ENCODE results near the gene ACVR1.

ACVR1 gene

DNA sequence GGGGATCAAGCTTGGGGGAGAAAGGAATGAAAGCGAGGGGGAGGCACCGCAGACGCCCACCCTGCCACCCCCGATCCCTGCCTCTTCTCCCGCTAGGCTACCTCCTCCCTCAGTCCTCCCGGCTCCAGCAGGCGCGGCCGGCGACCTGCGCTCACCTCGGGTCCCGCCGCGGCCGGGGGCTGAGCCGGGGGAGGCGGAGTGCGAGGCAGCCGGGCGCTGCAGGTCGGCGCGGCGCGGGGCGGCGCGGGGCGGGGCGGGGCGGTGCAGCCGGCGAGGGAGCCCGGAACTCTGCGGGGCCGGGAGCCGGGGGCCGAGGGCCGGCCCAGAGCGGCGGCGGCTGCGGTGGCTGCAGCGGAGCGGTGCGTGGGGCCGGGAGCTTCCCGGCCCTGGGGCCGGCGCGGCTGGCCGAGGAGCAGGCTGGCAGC lies 477 bp downstream of the ACVR1 start:
- H3K36me3 ChIP-seq (ENCODE audit: control insufficient read depth, insufficient read depth, low read length), result no peaks in the 10 kb centered on the region
- H3K4me3 ChIP-seq (ENCODE audit: insufficient read depth, low read depth, low read length), result peak overlapping the region; percentile 74
- 0% methylated on average over 53 of the region's 53 CpGs for WGBS, 2 experiments
- peak overlapping the region; percentile 61 for H3K27ac ChIP-seq (ENCODE audit: insufficient read depth, low read depth, low read length, poor library complexity, severe bottlenecking)
- peaks cover 27% of the 10 kb centered on the region for H3K27me3 ChIP-seq (ENCODE audit: control insufficient read depth, insufficient read depth, low read length, poor library complexity, severe bottlenecking)
- no peaks in the 10 kb centered on the region for H3K9me3 ChIP-seq (ENCODE audit: control insufficient read depth, low read length)
- H3K4me1 ChIP-seq (ENCODE audit: control insufficient read depth, insufficient read depth, low read length), result peaks cover 6% of the 10 kb centered on the region

GRCh38 chr2:157874997-157875640 lies 1.0 kb downstream of the ACVR1 start:
- Histone ChIP-seq H3K4me3 (ENCODE audit: insufficient read depth, low read depth, low read length) (peak overlapping the region; percentile 74), H3K36me3 (ENCODE audit: control insufficient read depth, insufficient read depth, low read length) (no peaks in the 10 kb centered on the region), H3K27me3 (ENCODE audit: control insufficient read depth, insufficient read depth, low read length, poor library complexity, severe bottlenecking) (peaks cover 27% of the 10 kb centered on the region), H3K4me1 (ENCODE audit: control insufficient read depth, insufficient read depth, low read length) (peaks cover 6% of the 10 kb centered on the region), H3K9me3 (ENCODE audit: control insufficient read depth, low read length) (no peaks in the 10 kb centered on the region), H3K27ac (ENCODE audit: insufficient read depth, low read depth, low read length, poor library complexity, severe bottlenecking) (peak overlapping the region; percentile 61)
- 4 to 5% methylated on average over 17 to 19 of the region's 21 CpGs for WGBS, 2 experiments

- Histone ChIP-seq H3K4me3 (ENCODE audit: insufficient read depth, low read depth, low read length) (peak overlapping the region; percentile 74), H3K27me3 (ENCODE audit: control insufficient read depth, insufficient read depth, low read length, poor library complexity, severe bottlenecking) (peaks cover 27% of the 10 kb centered on the region), H3K27ac (ENCODE audit: insufficient read depth, low read depth, low read length, poor library complexity, severe bottlenecking) (no peak overlapping the region), H3K9me3 (ENCODE audit: control insufficient read depth, low read length) (no peaks in the 10 kb centered on the region), H3K36me3 (ENCODE audit: control insufficient read depth, insufficient read depth, low read length) (no peaks in the 10 kb centered on the region), H3K4me1 (ENCODE audit: control insufficient read depth, insufficient read depth, low read length) (peaks cover 6% of the 10 kb centered on the region)
- WGBS, 2 experiments, result 93 to 95% methylated on average over 4 of the region's 4 CpGs
Observed at GRCh38 chr2:157874348-157874747, 1.8 kb downstream of the ACVR1 start.

- H3K4me3 ChIP-seq (ENCODE audit: insufficient read depth, low read depth, low read length), result no peak overlapping the region
- WGBS, 2 experiments, result 100% methylated on average over 1 to 2 of the region's 2 CpGs
- no peaks in the 10 kb centered on the region for H3K36me3 ChIP-seq (ENCODE audit: control insufficient read depth, insufficient read depth, low read length)
Observed at GRCh38 chr2:157872791-157873190, 3.3 kb downstream of the ACVR1 start.

DNA sequence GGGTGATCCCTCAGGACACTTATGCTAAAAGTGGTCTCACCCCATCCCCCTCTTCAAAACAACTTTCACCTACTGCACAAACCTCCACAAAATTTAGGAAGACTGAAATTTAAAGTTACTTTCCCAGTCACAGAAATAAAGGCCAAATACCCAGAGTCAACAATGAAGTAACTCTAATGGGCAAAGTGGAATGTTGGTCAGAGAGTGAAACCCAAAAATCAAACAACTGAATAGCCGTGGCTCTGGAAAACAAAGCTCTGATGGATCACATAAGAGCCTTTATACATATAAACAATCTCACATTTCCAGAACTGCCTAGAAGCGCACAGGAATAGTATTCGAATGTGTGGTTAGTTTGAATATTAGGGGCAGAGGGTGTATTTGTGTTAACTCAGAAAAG lies 4.7 kb downstream of the ACVR1 start:
- WGBS, 2 experiments, result 94 to 95% methylated on average over 2 to 3 of the region's 3 CpGs

More at GRCh38 chr2:157872791-157873190, 3.3 kb downstream of the ACVR1 start:
- Histone ChIP-seq H3K4me1 (ENCODE audit: control insufficient read depth, insufficient read depth, low read length) (peaks cover 6% of the 10 kb centered on the region), H3K9me3 (ENCODE audit: control insufficient read depth, low read length) (no peaks in the 10 kb centered on the region), H3K27me3 (ENCODE audit: control insufficient read depth, insufficient read depth, low read length, poor library complexity, severe bottlenecking) (peaks cover 16% of the 10 kb centered on the region), H3K27ac (ENCODE audit: insufficient read depth, low read depth, low read length, poor library complexity, severe bottlenecking) (no peak overlapping the region)

DNA sequence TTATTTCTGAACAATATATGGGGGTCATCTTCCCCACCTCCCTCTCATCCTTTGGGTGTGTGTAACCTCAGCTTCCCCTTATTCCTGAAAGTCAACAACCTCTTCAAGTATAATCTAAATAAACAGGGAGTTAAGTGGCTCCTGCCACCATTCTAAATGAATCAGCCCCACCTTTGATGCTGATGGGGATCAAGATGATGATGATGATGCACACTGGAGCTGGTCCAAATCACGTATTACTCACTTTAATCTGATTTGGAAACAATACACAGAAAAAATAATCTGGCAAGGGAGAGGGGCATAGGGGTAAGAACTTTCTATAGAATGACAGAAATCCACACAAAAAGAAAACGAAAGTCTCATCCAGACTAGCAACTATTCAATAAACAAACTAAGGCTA lies 7.1 kb downstream of the ACVR1 start:
- Histone ChIP-seq H3K4me3 (ENCODE audit: insufficient read depth, low read depth, low read length) (no peak overlapping the region), H3K4me1 (ENCODE audit: control insufficient read depth, insufficient read depth, low read length) (peaks cover 17% of the 10 kb centered on the region), H3K27ac (ENCODE audit: insufficient read depth, low read depth, low read length, poor library complexity, severe bottlenecking) (no peak overlapping the region), H3K9me3 (ENCODE audit: control insufficient read depth, low read length) (no peaks in the 10 kb centered on the region), H3K27me3 (ENCODE audit: control insufficient read depth, insufficient read depth, low read length, poor library complexity, severe bottlenecking) (no peaks in the 10 kb centered on the region), H3K36me3 (ENCODE audit: control insufficient read depth, insufficient read depth, low read length) (no peaks in the 10 kb centered on the region)
- WGBS, 2 experiments, result 91 to 95% methylated on average over 1 to 2 of the region's 2 CpGs

More for the DNA sequence above, 4.7 kb downstream of the ACVR1 start:
- no peaks in the 10 kb centered on the region for H3K36me3 ChIP-seq (ENCODE audit: control insufficient read depth, insufficient read depth, low read length)
- no peak overlapping the region for H3K4me3 ChIP-seq (ENCODE audit: insufficient read depth, low read depth, low read length)
- no peaks in the 10 kb centered on the region for H3K9me3 ChIP-seq (ENCODE audit: control insufficient read depth, low read length)
- H3K27me3 ChIP-seq (ENCODE audit: control insufficient read depth, insufficient read depth, low read length, poor library complexity, severe bottlenecking), result peaks cover 5% of the 10 kb centered on the region
- H3K27ac ChIP-seq (ENCODE audit: insufficient read depth, low read depth, low read length, poor library complexity, severe bottlenecking), result no peak overlapping the region
- H3K4me1 ChIP-seq (ENCODE audit: control insufficient read depth, insufficient read depth, low read length), result peaks cover 17% of the 10 kb centered on the region

- Histone ChIP-seq H3K27ac (ENCODE audit: insufficient read depth, low read depth, low read length, poor library complexity, severe bottlenecking) (no peak overlapping the region), H3K4me1 (ENCODE audit: control insufficient read depth, insufficient read depth, low read length) (peaks cover 17% of the 10 kb centered on the region), H3K27me3 (ENCODE audit: control insufficient read depth, insufficient read depth, low read length, poor library complexity, severe bottlenecking) (no peaks in the 10 kb centered on the region), H3K9me3 (ENCODE audit: control insufficient read depth, low read length) (no peaks in the 10 kb centered on the region), H3K36me3 (ENCODE audit: control insufficient read depth, insufficient read depth, low read length) (no peaks in the 10 kb centered on the region), H3K4me3 (ENCODE audit: insufficient read depth, low read depth, low read length) (no peak overlapping the region)
Observed at GRCh38 chr2:157867703-157868102, 8.4 kb downstream of the ACVR1 start.

DNA sequence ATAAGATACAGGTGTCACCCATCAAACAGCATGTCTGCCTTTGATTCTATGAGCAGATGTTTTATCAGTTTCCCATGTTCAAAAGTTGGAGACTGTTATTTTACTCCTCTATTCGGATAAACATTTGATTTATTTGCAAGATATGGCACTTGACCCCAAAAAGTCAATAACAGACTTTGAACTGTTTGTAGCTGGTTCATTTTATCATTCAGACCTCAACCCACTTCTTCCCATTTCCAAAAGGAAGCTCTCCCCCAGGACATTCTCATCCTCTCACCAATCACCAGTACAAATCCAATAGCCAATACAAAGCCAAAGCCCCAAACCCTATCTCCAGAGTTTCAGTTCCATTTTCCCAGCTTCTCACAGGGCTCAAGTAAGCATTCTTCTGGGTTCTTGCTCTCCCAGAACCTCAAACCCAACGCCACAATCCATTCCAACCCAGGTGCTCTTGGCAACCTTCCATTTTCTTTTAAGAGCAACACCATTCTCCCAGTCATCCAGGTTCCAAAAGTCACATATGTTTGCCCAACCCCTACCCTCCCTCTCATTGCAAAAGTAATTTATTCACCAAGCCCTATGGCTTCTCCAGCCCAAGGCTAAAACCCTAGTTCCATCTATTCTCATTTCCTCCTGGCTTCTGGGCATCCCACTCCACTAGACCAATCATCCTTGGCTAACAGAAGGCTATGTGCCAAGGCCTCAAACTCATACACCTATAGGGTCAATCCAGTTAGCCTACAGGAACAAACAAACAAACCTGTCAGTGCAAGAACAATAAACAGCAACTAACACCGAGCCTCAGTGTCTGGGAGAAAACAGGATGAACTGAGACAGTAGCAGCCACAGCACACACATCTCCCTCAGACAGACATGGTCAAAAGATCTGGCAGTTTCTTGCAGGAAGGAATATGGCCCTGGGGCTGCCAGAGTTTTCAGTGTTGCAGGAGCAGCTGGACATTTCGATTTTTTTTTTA lies 9.2 kb downstream of the ACVR1 start:
- no peaks in the 10 kb centered on the region for H3K27me3 ChIP-seq (ENCODE audit: control insufficient read depth, insufficient read depth, low read length, poor library complexity, severe bottlenecking)
- H3K9me3 ChIP-seq (ENCODE audit: control insufficient read depth, low read length), result no peaks in the 10 kb centered on the region
- no peak overlapping the region for H3K27ac ChIP-seq (ENCODE audit: insufficient read depth, low read depth, low read length, poor library complexity, severe bottlenecking)
- no peaks in the 10 kb centered on the region for H3K36me3 ChIP-seq (ENCODE audit: control insufficient read depth, insufficient read depth, low read length)
- WGBS, 2 experiments, result 86 to 89% methylated on average over 4 of the region's 4 CpGs
- H3K4me3 ChIP-seq (ENCODE audit: insufficient read depth, low read depth, low read length), result no peak overlapping the region
- H3K4me1 ChIP-seq (ENCODE audit: control insufficient read depth, insufficient read depth, low read length), result peaks cover 17% of the 10 kb centered on the region

GRCh38 chr2:157866202-157866601 lies 9.9 kb downstream of the ACVR1 start:
- peaks cover 17% of the 10 kb centered on the region for H3K4me1 ChIP-seq (ENCODE audit: control insufficient read depth, insufficient read depth, low read length)
- WGBS, 2 experiments, result 15 to 26% methylated on average over 3 of the region's 3 CpGs
- H3K27me3 ChIP-seq (ENCODE audit: control insufficient read depth, insufficient read depth, low read length, poor library complexity, severe bottlenecking), result no peaks in the 10 kb centered on the region
- H3K36me3 ChIP-seq (ENCODE audit: control insufficient read depth, insufficient read depth, low read length), result no peaks in the 10 kb centered on the region
- no peak overlapping the region for H3K27ac ChIP-seq (ENCODE audit: insufficient read depth, low read depth, low read length, poor library complexity, severe bottlenecking)
- no peak overlapping the region for H3K4me3 ChIP-seq (ENCODE audit: insufficient read depth, low read depth, low read length)
- no peaks in the 10 kb centered on the region for H3K9me3 ChIP-seq (ENCODE audit: control insufficient read depth, low read length)

- Histone ChIP-seq H3K9me3 (ENCODE audit: control insufficient read depth, low read length) (no peaks in the 10 kb centered on the region), H3K27me3 (ENCODE audit: control insufficient read depth, insufficient read depth, low read length, poor library complexity, severe bottlenecking) (no peaks in the 10 kb centered on the region), H3K4me3 (ENCODE audit: insufficient read depth, low read depth, low read length) (no peak overlapping the region), H3K4me1 (ENCODE audit: control insufficient read depth, insufficient read depth, low read length) (peaks cover 17% of the 10 kb centered on the region), H3K27ac (ENCODE audit: insufficient read depth, low read depth, low read length, poor library complexity, severe bottlenecking) (no peak overlapping the region), H3K36me3 (ENCODE audit: control insufficient read depth, insufficient read depth, low read length) (no peaks in the 10 kb centered on the region)
- WGBS, 2 experiments, result 80 to 85% methylated on average over 2 of the region's 2 CpGs
Observed at GRCh38 chr2:157864857-157865430, 11.2 kb downstream of the ACVR1 start.
